ENCODE data around the gene PID1. TPM values are rescaled to one million over a fixed set of nuclear protein-coding genes. Genes with fewer than 3 reads are reported as not detected.

The PID1 gene
- total RNA-seq, 1 experiment from 2014 or later = 0.15 TPM

- H3K27ac ChIP-seq (ENCODE audit: low read depth, low read length) = no peak overlapping the region
- no peaks in the 10 kb centered on the region for H3K9me2 ChIP-seq (ENCODE audit: insufficient read depth)
- H3K36me3 ChIP-seq (ENCODE audit: control insufficient read depth in 1 of 2, insufficient read depth in 2 of 2, low read length in 2 of 2) = no peaks in the 10 kb centered on the region
- intact Hi-C loops (cut with micrococcal nuclease) = no loop called here
- BruUV-seq (replicated peaks) = no TSS peak
- no peak overlapping the region for H3K9ac ChIP-seq (ENCODE audit: low read length)
- no peak overlapping the region for H3K4me2 ChIP-seq (ENCODE audit: low read length)
- no peaks in the 10 kb centered on the region for H3K27me3 ChIP-seq (ENCODE audit: insufficient read depth, low read length)
- no peaks in the 10 kb centered on the region for H3K9me3 ChIP-seq (ENCODE audit: control insufficient read depth in 1 of 2, insufficient read depth in 1 of 2, low read depth in 1 of 2, low read length in 2 of 2)
- TF ChIP-seq JUND (IDR thresholded peaks at IDR 0.05) = no peak
- TF ChIP-seq CTCF (IDR thresholded peaks at IDR 0.05 in 2 of 3, conservative IDR thresholded peaks at IDR 0.05 in 1 of 3; ENCODE audit: borderline replicate concordance in 1 of 3, insufficient read depth in 1 of 3, low read depth in 2 of 3, low read length in 2 of 3) = no peak
- TF ChIP-seq SP1 (IDR thresholded peaks at IDR 0.05; ENCODE audit: low read depth) = no peak
- no peak for TF ChIP-seq TCF7L2 (IDR thresholded peaks at IDR 0.05; ENCODE audit: borderline replicate concordance, extremely low read depth, insufficient read depth, insufficient read length)
- no peak for TF ChIP-seq EZH2phosphoT487 (IDR thresholded peaks at IDR 0.05; ENCODE audit: borderline replicate concordance)
- no peak for TF ChIP-seq RAD21 (IDR thresholded peaks at IDR 0.05; ENCODE audit: low read depth)
- no peak for TF ChIP-seq CEBPB (IDR thresholded peaks at IDR 0.05; ENCODE audit: low read depth)
- no peak for TF ChIP-seq SIN3A (IDR thresholded peaks at IDR 0.05; ENCODE audit: low read depth)
- no peak for TF ChIP-seq YY1 (IDR thresholded peaks at IDR 0.05; ENCODE audit: extremely low read depth, insufficient replicate concordance, low read depth, low read length)
- TF ChIP-seq MAX (IDR thresholded peaks at IDR 0.05) = no peak
- no peak for TF ChIP-seq EZH2 (IDR thresholded peaks at IDR 0.05)
- no peak for TF ChIP-seq ZNF274 (IDR thresholded peaks at IDR 0.05; ENCODE audit: low read depth, low read length)
- no peak for TF ChIP-seq ATF3 (IDR thresholded peaks at IDR 0.05)
- TF ChIP-seq EGR1 (IDR thresholded peaks at IDR 0.05; ENCODE audit: low read depth) = no peak
- TF ChIP-seq REST (IDR thresholded peaks at IDR 0.05; ENCODE audit: low read depth) = no peak
- no peak for TF ChIP-seq ELF1 (IDR thresholded peaks at IDR 0.05; ENCODE audit: borderline replicate concordance, low read depth)
- TF ChIP-seq POLR2AphosphoS5 (IDR thresholded peaks at IDR 0.05; ENCODE audit: low read depth, low read length) = no peak
- no peak for TF ChIP-seq FOSL1 (IDR thresholded peaks at IDR 0.05; ENCODE audit: low read depth)
- no peaks in the 10 kb centered on the region for H4K20me1 ChIP-seq (ENCODE audit: insufficient read depth)
- H3K4me3 ChIP-seq (replicated peaks in 1 of 2; ENCODE audit: low read depth in 1 of 2, low read length in 2 of 2) = no peak overlapping the region
- CTCF ChIA-PET = no interaction called here
- no peak overlapping the region for H2AFZ ChIP-seq (ENCODE audit: low read depth, low read length, poor library complexity, severe bottlenecking)
- DNase-seq (ENCODE audit: low read depth, low spot score) = no peak
- no peaks in the 10 kb centered on the region for H3K79me2 ChIP-seq (ENCODE audit: insufficient read depth, low read length)
- H3K4me1 ChIP-seq (ENCODE audit: control insufficient read depth in 1 of 2, insufficient read depth in 2 of 2, low read length in 2 of 2) = no peaks in the 10 kb centered on the region
- ATAC-seq = no peak
- RAD21 ChIA-PET (ENCODE audit: low non-redundant PET in 1 of 2, low total read pairs in 2 of 2, uncharacterized antibody in 2 of 2, unreplicated experiment in 2 of 2) = no interaction called here
- POLR2A ChIA-PET = no interaction called here
These were observed 58.8 kb downstream of the PID1 start for GRCh38 chr2:229212241-229212640.

Data from HCT116 (cell line).